HG03097 (cell line): ENCODE results near the gene SAFB2.

ENCODE experiments used
- ATAC-seq: cut with Tn5 transposase; IDR thresholded peaks from one replicate; pipeline ENCODE4 v1.9.1; 2021; ENCODE audit not compliant: unreplicated experiment, low FRiP score

SAFB2 gene

DNA sequence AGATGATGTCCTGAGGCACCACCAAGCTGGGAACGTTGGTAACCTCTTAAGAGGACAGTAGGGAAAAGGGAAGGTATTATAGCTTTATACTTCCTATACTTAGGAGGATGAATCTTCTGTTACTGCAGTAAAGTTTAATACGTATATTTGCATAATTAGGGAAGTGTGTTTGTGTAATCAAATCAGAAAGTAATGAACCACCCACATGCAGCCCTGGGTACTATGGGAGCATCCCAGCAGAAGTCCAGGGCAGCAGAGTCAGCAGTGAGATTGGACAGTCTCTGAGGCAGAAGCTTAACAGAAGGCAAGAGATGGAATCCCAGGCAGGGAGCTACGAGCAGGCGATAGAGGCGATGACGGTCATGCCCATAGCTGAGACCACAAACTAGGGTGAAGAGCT lies 12.9 kb upstream of the SAFB2 start:
- ATAC-seq, result no peak

DNA sequence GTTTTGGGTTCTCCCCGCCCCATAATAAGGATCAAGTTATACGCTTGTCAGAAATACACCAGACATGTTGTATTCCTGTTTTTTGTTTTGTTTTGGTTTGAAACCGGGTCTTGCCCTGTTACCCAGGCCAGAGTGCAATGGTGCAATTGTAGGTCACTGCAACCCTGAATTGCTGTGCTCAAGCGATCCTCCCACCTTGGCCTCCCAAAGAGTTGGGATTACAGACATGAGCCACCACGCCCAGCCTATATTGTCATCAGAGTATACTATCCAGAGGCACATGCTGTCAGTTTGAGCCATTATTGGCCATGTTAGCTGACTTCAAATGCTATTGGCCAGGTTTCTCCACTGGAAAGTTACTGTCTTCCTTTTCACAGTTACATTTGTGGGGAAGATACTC lies 10.1 kb upstream of the SAFB2 start:
- no peak for ATAC-seq

DNA sequence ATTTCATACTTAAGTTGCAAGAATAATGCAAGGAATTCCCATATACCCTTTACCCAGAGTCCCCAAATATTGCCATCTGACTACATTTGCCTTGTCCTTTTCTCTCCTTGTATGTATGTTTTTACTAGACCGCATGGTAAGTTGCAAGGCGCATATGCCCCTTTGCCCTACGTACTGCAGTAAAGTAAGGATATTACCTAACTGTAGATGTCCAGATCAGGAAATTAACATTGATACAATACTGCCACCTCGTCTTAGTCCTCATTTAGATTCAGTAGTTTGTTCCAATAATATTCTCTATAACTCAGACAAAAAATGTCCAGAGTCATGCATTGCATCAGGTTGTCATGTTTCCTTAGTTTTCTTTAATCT lies 9.7 kb upstream of the SAFB2 start:
- no peak for ATAC-seq

GRCh38 chr19:5631567-5632240 lies 9.1 kb upstream of the SAFB2 start:
- no peak for ATAC-seq

GRCh38 chr19:5628919-5629481 lies 6.4 kb upstream of the SAFB2 start:
- ATAC-seq, result no peak

DNA sequence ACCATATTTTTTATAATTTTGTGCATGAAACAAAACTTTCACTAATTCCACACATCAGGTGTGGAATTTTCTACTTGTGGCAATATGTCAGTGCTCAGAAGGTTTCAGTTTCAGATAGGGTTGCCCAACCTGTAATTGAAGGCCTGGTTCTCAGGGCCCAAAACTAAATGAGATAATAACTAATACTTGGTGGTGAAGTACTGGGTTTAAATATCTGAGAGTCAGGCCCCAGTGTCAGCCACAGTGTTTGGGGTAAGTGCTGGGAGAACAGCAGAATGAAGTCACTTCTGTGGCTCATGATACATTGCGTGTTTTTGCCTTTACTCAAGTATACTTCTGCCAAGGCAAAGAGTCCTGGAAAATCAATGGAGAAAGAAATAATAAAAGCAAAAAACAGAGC lies 5.9 kb upstream of the SAFB2 start:
- no peak for ATAC-seq

DNA sequence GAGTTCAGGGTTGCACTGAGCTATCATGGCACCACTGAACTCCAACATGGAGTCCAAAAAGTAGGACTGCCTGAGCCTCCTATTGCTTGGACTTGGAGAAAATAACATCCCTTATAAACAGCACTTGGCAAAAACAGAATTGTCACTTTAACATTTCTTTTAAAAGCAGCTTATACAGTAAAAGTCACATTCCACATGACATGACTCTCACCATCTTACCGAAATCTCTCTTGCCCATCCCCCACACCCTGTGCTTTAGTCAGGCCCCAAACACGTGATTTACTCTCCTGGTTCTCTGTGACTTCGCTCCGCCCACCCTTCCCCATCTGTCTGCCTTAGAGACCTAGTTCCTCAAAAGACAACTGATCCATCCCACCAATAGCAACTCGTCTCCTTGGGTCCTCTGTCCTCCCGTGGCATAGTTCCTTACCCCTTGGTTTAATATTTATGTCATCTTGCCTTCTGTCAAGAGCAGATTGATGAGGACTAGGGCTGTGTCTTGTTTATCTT lies 4.9 kb upstream of the SAFB2 start:
- ATAC-seq, result no peak

DNA sequence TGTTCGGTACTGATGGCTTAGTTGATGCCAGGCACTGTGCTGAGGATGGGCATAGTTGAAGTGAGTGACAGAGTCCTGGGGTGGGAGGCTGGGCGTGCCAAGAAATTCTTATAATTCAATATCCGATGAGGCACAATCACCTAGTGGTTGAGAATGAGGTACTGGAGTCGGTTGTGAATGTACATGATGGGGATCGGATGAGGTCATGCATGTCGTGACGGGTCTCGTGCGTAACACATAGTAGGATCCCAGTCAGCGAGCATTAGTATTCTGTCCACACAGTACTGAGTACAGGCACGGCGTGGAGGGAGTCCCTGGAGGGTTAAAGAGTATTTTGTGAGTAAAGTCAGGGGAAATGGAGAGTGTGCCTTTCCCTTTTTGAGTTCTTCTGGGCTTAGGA lies 3.1 kb upstream of the SAFB2 start:
- no peak for ATAC-seq

DNA sequence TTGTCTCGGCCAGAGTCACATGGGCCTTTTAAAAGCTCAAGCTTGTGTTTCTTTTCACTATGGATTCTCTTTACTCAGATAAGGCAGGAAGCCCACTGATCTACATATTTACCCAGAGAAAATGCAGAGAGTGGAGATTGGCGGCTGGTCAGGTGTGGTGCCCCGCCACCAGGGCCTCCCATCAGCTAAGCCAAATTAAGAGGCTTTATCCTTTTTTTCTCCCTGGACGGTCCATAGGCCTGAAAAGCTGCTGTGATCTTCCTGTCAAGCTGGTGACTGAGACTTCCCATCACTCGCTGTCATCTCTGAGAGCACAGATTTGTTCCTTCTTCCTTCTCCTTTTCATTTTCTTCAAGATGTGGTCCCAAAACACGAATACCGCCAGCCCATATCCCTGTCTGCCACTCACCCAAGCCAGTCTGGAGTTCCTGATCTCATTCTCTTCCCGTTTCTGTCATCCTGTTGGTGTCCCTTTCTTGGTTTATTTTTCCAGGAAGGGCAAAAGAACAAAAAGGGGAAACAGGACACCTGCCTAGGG lies 2.2 kb upstream of the SAFB2 start:
- ATAC-seq, result no peak

- ATAC-seq, result no peak
Observed at GRCh38 chr19:5624018-5624663, 1.6 kb upstream of the SAFB2 start.

DNA sequence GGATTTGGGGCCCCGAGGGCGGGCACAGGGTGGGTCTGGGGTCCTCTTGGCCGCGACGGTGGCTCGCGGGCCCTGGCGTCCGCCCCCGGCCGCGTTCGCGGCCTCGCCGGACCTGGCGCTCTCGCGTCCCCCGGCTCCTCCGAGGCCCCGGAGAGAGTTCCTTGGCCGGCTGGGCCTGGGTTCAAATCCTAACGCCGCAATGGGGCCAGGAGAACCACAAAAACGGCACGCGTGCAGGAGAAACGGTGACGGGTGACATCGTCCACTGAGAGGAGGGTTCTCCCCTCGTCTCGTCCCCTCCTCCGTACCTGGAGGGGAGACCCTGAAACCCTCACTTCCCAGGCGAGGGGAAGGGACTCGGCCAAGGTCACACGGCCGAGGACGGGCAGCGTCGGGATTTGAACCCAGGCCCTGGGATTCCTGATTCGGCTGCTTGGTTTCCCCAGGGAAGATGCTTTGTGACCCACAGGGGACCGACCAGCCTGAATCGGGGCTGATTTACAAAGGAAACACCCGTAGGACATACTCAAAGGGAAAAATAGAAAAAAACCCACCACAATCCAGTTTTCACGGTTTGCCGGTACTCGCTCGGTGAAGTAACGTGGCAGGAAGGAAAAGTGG lies 931 bp upstream of the SAFB2 start:
- ATAC-seq, result peak; percentile 2

GRCh38 chr19:5621945-5622464 lies 571 bp downstream of the SAFB2 start:
- no peak for ATAC-seq

GRCh38 chr19:5621311-5621944 lies 1.1 kb downstream of the SAFB2 start:
- no peak for ATAC-seq

DNA sequence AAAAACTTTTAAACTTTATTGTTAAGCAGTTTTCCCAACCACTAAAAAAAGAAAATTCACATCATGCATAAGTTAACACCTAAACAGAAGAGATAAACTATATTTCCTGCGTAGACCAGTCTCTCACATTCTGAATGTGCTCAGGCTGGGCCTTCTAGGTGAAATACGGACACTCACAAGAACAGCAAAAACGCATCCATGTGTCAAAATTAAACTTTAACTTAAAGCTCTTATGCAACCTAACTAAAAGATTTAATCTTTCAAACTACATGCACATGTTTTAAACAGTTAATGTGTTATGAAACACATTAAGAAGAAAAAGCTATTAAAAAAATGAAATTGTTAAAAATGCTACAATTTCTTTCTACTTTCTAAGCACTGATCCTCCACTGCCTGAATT lies 2.6 kb downstream of the SAFB2 start:
- no peak for ATAC-seq

GRCh38 chr19:5618591-5618990 lies 4.0 kb downstream of the SAFB2 start:
- ATAC-seq, result no peak

GRCh38 chr19:5617080-5617479 lies 5.5 kb downstream of the SAFB2 start:
- no peak for ATAC-seq

GRCh38 chr19:5615756-5616327 lies 6.7 kb downstream of the SAFB2 start:
- no peak for ATAC-seq

DNA sequence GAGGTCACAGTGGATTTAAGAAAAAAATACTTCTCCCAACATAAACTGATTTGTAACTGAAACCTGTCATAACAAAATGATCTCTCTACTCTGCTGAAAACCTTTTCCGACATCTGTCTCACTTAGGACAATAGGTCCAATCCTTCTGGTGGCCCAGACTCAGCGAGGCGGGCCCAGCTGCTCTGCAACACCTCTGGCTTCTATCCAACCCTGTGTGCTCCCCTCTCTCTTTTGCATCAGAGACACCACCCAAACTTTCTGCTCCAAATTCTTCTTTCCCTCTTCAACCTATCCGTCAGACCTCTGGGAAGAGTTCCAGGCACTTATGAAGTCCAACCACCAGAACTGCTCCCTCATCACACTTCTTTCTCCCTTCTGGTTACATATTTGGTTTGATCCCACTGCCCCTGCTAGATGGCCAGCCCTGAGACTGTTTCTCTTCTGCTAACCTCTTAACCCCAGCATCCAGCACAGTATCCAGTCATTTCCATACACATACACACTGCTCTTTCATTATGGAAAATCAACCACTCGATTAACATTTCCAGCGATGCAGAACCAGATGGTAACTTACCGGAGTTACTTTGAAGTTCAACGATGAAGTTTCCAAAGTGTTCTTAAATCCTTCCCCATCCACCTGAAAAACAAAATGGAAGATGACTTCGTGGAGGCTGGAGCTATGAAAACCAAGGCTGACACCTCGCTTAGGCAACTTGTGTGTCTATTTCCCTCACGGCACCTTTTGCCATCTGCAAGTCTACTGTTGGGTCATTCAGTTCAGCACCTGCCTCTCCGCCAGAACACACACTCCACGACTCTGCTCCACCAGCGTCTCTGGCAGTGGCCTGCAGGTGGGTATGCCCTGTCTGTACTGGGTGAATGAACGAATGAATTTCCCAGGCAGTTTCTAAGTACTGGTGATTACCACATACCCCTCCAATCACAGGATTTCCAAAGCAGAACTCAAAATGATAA lies 9.4 kb downstream of the SAFB2 start:
- ATAC-seq, result no peak

DNA sequence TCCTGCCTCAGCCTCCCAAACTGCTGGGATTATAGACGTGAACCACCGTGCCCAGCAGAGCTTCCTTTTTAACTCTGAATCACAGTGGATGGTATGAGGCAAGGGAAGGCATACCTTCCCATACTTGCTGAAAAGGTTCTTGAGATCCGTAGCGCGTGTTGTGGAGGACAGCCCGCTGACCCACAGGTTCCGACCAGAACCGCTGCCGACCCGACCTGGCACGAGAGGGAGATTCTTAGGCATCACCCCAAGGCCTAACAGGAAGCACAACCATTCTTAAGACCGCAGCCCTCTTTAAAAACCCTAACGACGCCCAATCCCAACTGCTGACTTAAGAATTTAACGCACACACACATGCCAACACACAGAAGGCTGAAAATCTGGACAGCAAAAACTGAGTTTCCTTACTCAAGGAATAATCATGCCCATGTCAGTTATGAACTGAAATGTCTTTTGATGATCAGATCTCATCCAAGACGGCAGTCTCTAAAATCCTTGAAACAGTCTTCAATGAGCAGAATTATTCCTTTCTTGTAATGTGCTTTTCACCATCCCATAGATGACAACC lies 12.6 kb downstream of the SAFB2 start:
- no peak for ATAC-seq
